HG02852 (cell line): ENCODE results near the gene KERA.

Experiments used
- ATAC-seq: cut with Tn5 transposase; IDR thresholded peaks from one replicate; pipeline ENCODE4 v1.9.1; 2021; ENCODE audit warnings: mild to moderate bottlenecking, moderate library complexity; ENCODE audit not compliant: unreplicated experiment

KERA gene

DNA sequence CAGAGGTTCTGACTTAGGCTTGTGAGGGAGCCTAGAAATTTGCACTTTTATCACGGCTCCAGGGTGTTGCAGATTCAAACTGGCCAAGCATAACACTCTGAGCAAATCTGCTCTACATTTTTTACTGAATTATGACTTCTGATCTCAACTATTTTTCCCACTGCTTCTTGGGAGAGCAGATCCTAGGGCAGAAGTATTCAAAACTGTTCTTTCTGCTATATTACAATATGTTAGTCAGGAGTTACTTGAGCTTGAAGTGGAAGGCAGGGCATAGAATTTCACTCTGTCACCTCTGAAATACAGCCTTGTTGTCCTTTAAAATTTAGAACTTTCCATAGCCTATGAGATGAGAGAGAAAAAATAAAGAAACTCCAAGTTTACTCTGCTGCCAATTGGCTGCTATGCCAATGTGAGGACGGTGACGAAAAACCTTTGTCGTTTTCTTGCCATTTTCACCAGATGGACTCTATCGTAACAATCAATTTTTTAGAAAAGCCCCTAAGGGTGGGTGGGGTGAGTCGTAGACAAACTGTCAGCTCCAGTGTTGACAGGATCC, 16.4 kb upstream of the KERA start:
- no peak for ATAC-seq

DNA sequence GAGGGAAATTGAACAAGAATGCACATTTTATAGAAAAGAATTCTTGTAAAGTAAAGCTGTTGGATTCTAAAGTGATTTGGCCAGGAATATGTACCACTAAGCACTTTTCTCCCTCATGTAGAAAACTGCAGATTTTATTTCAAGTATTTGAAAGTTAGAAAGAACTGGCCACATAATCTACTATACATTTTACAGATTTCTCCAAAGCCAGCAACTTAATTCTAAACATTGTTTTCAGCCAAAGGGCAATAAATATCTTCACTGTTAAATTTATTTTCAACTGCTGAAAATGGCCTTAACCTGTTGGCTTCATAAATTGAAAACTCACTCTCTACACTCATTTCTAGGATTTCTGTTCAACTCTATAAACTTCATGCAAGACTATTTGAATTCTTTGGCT, 15.6 kb upstream of the KERA start:
- ATAC-seq = no peak

DNA sequence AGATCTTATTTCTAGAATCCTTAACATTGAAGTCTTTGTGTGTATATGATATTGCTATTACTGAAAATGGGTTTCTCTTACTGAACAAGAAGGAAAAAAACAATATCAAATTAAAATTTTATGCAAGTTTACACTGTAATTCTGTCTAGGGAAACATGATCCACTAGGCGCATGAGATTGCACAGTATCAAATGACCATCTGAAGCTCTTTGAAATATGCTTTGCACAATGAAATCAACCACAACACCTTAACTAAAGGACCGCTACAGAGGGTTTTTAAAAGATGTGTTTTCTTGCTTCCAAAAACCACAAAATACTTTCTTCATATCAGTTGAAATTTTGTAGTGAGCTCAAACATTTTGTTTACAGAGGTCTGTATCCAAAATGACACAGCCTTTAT, 15.1 kb upstream of the KERA start:
- ATAC-seq = no peak

GRCh38 chr12:91070936-91071335, 13.1 kb upstream of the KERA start:
- ATAC-seq = no peak

- no peak for ATAC-seq
Measured at GRCh38 chr12:91065396-91065795, 7.6 kb upstream of the KERA start.

DNA sequence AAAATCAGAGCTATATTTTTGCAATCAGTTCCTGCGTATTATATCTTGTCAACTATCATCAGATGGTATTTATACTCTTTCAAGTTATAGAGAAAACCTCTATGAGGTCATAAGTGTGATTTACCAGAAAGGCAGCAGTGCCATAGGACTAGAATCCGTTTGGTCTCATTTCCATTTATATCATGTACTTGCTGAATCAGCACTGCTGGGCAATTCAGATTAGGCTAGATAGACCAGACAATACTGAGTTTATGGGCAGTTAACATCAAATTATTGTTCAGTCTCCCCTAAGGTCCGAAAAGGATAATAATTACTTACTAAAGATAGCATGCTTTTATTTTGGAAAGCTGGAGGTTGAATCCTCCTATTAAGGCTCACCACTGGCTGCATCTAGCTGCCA, 6.8 kb upstream of the KERA start:
- no peak for ATAC-seq

DNA sequence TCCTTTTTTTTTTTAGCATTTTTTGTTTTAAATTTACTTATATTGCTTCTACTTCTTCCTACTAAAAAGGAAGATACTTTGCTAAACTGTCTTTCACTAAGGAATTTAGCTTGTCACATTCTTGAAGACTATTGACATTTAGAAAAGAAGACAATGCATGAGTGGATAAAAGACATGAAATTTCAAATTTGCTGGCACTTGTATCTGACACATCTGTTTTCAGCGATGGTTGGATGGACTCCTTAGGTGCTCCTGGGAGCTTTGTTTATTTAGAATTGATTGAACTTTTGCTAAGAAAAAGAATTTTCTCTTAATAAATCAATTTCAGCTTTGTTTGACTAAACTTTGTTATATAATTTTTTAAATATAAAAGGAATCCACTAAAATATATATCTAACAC, 3.3 kb upstream of the KERA start:
- ATAC-seq = no peak

DNA sequence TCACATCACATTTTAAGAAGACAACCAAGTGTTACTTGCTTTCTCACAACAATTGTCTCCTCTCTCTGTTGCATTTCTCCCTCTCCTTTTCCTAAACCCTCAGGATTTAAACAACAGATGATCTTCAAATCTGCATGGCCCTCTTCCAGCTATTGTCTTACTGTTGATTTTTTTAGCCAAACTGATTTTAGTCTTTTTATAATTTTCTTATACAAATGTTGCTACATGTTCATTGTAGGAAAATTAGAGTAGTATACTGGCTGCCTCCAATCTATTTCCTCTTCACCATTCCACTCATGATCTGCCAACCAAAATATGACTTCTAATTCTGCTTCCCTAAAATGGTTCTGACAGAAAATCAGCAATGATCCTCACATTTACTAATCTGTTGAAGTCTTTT, 1.4 kb upstream of the KERA start:
- ATAC-seq = no peak

- no peak for ATAC-seq
Measured at GRCh38 chr12:91058786-91059185, 962 bp upstream of the KERA start.

GRCh38 chr12:91056488-91056887, 1.3 kb downstream of the KERA start:
- ATAC-seq = no peak

DNA sequence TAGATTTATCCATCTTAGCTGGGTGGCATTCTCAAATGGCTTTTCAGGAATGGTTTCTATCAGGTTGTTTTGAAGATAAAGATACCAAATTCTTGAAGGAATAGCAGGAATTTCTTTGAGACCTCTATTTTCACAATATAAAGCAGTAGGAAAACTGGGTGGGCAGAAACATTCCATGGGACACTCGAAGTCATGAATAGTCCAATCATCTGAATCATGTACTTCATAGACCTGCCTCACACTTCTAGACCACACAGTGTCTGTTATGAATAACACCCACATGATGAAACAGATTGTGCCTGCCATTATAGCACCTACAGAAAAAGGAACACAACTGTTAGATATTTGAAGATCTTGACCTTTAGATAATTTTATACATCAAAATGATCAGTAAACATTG, 1.8 kb downstream of the KERA start:
- ATAC-seq = no peak

DNA sequence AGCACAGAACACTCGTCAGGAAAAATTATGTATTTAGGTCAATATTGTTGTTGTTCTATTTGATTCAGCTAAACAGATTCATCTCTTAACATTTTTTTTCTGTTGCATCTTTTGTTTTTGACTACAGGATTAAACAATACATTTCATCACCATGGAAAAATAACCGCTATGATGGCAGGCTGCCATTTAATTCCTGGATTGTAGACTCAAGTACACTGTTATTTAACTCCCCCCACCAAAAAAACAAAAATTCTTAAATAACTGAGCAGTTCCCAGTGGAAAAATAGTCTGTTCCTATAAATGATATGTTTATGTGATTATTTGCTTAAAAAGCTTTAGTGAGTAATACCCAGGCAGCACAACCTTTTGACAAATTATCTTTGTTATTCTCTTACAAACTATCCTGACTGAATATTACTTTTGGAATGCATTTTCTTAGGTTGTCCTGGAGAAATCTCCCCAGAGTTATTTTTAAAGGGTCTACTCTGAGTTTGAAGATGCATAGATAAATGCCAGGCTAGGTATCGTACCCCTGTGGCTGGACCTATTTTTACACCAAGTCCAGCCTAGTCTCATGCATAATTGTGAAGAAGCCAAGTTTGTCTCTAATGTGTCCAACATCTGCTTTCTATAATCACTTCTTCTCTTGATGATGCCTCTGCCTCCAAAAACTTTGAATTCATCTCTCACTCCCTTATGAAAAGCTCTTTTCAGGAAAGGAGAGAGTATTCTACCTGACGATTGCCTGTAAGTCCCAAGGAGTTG, 3.7 kb downstream of the KERA start:
- no peak for ATAC-seq

DNA sequence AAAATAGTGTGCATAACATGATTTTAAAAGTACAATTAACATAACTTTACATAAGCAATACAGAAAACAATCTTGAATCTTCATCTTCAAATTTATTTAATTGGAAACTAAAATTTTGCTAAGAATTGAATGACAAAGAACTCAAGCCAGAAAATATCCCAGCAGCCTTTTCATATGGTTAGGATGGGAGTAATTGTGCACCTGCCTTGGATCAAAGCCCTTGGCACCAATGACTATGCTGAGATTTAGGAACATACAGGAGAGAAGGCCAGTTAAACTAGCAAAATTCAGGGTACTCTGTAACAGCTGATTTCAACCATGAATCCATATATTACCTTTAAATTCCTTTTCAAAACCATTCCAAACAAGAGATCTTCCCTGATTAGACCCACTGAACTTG, 5.8 kb downstream of the KERA start:
- ATAC-seq = no peak

- no peak for ATAC-seq
Measured at GRCh38 chr12:91044586-91044985, 13.2 kb downstream of the KERA start.

DNA sequence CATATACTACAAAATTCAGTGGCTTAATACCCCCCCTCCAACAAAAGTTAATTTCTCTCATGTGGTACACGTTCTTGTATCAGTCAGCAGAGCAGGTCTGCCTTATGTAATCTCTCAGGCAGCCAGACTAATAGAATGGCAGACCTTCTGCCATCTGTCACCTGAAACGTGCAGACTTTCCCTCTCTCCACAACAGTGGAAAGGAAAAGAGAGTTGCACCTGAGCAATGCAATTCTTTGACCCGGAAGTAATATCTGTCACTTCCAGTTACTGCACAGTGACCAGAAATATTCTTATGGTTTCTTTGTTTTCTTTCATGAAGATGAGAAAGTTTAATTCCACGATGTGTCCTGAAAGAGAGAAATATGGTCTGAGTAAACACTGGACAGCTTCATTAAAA, 14.4 kb downstream of the KERA start:
- ATAC-seq = no peak

GRCh38 chr12:91040096-91040755, 17.6 kb downstream of the KERA start:
- no peak for ATAC-seq

DNA sequence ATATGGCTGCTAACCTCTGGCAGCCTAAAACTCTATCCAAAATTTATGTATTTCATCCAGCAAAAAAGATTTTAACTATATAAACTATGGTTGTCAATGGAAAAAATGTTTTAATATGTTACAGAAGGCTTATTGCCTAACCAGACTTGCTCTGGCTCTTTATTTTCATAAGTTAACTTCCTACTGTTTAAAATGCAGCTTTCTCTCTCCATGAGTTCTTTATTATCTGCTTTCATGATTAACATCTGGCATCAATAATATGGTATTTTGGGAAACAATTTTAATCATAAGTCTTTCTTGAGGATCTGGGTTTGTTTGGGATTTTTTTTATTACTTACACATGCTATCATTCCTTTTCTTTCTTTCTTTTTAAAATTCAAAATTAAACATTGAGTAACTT, 20.5 kb downstream of the KERA start:
- no peak for ATAC-seq

DNA sequence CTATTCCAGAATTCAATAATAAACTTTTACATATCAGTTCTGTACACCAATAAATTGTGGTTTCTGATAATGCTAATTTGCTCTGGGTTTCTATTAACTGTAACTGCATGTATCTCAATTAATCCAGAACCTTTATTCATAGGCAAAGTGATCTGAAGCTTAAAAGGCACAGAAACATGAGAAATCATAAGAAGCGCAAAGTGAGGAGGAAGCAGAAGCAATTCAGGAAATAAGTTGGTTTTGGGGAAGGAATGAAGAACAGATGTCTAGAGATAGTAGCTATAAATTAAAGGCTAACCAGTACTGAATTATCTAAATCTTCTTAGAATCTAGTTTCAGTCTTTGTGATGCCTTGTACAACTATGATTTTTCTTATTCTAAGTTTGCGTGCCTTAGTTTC, 24.6 kb downstream of the KERA start:
- ATAC-seq = no peak

DNA sequence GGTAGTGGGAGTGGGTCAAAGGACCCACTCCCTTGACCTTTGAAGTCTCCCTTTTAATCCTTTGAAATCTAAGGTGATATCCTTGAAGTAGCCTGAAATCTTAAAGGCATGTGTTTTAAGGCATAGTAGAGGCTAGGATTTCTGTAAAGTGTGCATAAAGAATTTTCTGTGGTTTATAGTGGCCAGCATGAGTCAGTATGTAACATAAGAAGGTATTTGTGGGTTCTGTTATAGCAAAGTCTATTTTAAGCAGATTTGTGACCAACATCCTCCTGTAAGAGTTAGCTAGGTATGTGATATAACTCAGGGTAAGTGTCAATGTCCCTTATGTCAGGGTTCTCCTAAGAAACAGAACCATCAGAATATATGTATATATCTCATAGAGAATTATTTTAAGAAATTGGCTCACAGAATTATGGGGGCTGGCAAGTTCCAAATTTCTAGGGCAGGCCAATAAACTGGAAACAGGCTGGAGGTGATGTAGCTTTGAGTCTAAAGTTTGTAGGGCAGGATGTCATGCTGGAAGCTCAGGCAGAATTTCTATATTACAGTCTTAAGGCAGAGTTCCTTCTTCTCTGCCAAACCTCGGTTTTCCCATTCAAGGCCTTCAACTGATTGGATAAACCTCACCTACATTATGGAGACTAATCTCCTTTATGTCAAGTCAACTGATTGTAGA, 34.4 kb downstream of the KERA start:
- no peak for ATAC-seq

DNA sequence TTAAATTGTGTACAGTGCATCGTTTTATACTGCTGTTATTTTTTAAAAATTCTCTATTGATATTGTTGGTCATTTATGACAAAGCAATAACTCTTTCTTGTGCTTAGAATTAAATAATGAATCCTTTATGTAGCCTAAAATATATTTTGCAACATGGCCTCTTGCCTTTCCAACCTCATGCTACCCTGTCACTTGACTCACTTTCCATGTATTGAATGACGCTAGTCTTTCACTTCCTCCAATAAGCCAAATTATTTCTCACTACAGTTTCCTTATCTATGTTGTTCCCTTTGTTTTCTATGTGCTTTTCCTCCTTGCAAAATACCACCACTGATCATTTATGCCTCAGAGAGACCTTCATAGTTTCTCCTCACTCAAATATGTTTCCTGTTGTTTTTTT, 36.7 kb downstream of the KERA start:
- ATAC-seq = no peak

GRCh38 chr12:91019455-91019854, 38.4 kb downstream of the KERA start:
- ATAC-seq = no peak
